Vagina (tissue), 2 donors: ENCODE data around the gene GNRH2.

Experiments
- POLR2A ChIP-seq, 2 donors: fragments of 450-650 bp; IDR thresholded peaks; one replicate each; pipeline ENCODE4 v1.6.1; 2017; ENCODE audit warnings: antibody characterized with exemption in 2 of 2, mild to moderate bottlenecking in 2 of 2, moderate library complexity in 2 of 2
- TF ChIP-seq, protein P1 (sequence below), 3 experiments: fragments of 450-650 bp in 2 of 3; fragments of 200-600 bp in 1 of 3; sonication (generic) in 1 of 3; IDR thresholded peaks; one replicate each; pipeline ENCODE4 v1.5.1; 2017 to 2019; ENCODE audit warnings: antibody characterized with exemption in 3 of 3, mild to moderate bottlenecking in 2 of 3, moderate library complexity in 2 of 3

DNA sequence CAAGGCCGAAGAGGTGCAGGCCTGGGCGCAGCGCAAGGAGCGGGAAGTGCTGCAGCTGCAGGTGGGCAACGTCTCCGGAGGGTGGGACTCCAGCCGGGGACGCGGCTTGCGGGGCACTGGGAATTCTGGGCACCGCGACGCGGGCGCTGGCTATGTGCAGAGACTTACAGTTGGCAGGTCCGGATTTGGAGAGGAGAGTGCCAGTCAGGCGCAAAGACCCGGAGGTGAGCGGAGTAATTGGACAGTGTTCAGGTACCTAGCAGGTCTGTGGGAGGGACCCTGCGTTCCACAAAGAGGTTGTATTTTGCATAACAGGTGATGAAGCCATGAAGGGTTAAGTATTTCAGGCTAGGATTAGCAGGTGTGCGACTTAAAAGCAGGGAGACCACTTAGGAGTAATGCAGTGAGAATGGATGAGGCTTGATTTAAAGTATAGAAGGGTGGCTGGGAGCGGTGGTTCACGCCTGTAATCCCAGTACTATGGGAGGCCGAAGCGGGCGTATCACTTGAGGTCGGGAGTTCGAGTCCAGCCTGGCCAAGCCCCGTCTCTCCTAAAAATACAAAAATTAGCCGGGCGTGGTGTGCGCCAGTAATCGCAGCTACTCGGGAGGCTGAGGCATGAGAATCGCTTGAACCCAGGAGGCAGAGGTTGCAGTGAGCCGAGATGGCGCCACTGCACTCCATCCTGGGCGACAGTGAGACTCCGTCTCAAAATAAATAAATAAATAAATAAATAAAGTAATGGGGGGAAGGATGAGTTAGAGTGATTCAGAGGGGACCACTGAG, 3.4 kb downstream of the GNRH2 start:
- TF ChIP-seq, protein P1, sequence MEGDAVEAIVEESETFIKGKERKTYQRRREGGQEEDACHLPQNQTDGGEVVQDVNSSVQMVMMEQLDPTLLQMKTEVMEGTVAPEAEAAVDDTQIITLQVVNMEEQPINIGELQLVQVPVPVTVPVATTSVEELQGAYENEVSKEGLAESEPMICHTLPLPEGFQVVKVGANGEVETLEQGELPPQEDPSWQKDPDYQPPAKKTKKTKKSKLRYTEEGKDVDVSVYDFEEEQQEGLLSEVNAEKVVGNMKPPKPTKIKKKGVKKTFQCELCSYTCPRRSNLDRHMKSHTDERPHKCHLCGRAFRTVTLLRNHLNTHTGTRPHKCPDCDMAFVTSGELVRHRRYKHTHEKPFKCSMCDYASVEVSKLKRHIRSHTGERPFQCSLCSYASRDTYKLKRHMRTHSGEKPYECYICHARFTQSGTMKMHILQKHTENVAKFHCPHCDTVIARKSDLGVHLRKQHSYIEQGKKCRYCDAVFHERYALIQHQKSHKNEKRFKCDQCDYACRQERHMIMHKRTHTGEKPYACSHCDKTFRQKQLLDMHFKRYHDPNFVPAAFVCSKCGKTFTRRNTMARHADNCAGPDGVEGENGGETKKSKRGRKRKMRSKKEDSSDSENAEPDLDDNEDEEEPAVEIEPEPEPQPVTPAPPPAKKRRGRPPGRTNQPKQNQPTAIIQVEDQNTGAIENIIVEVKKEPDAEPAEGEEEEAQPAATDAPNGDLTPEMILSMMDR (IDR thresholded peaks at IDR 0.05) = no peak
- TF ChIP-seq POLR2A (IDR thresholded peaks at IDR 0.05) = no peak
